Measurements from ENCODE around the gene SFTA2.
A peak's percentile ranks its signal among the peaks of the same experiment; 100 is the strongest.

SFTA2 gene

DNA sequence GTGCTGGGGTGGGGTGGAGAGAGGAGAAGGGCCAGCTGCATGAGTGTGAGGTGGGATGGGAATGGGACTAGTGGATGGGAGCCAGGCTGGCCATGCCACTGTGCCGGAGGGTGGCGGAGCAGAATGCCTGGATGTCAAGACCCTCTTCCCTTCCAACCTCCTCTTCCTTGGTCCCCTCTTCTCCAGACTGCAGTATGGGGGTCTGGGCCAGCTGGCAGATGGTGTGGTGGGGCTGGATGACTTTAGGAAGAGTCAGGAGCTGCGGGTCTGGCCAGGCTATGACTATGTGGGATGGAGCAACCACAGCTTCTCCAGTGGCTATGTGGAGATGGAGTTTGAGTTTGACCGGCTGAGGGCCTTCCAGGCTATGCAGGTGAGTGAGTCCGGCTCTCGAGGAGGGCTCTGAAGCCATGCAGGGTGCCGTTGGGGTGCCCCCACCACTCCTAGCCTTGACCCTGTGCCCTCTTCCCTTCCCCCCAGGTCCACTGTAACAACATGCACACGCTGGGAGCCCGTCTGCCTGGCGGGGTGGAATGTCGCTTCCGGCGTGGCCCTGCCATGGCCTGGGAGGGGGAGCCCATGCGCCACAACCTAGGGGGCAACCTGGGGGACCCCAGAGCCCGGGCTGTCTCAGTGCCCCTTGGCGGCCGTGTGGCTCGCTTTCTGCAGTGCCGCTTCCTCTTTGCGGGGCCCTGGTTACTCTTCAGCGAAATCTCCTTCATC lies 40.0 kb downstream of the SFTA2 start:
- H3K4me3 Mint-ChIP-seq: no peak overlapping the region
- ATAC-seq (no peak), DNase-seq (no peak)
- H3K9me3 Mint-ChIP-seq: no peaks in the 10 kb centered on the region
- H3K27me3 Mint-ChIP-seq: no peaks in the 10 kb centered on the region
- H3K27ac Mint-ChIP-seq: no peak overlapping the region
- H3K4me1 Mint-ChIP-seq: no peaks in the 10 kb centered on the region

DNA sequence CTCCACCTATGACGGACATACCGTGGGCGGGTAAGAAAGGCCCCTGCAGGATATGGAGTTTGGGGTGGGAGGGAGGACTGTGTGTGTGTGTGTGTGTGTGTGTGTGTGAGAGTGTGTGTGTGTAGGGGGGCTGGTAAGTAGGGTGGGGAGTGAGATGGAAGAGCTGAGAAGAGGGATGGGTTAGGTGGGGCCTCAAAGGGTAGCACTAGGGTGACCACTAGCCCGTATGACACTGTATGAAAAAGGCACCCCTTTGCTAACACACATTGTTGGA lies 40.6 kb downstream of the SFTA2 start:
- Mint-ChIP-seq H3K27me3 (no peaks in the 10 kb centered on the region), H3K4me1 (peaks cover 5% of the 10 kb centered on the region), H3K4me3 (no peak overlapping the region), H3K9me3 (no peaks in the 10 kb centered on the region), H3K27ac (no peak overlapping the region)
- ATAC-seq: no peak
- no peak for DNase-seq

DNA sequence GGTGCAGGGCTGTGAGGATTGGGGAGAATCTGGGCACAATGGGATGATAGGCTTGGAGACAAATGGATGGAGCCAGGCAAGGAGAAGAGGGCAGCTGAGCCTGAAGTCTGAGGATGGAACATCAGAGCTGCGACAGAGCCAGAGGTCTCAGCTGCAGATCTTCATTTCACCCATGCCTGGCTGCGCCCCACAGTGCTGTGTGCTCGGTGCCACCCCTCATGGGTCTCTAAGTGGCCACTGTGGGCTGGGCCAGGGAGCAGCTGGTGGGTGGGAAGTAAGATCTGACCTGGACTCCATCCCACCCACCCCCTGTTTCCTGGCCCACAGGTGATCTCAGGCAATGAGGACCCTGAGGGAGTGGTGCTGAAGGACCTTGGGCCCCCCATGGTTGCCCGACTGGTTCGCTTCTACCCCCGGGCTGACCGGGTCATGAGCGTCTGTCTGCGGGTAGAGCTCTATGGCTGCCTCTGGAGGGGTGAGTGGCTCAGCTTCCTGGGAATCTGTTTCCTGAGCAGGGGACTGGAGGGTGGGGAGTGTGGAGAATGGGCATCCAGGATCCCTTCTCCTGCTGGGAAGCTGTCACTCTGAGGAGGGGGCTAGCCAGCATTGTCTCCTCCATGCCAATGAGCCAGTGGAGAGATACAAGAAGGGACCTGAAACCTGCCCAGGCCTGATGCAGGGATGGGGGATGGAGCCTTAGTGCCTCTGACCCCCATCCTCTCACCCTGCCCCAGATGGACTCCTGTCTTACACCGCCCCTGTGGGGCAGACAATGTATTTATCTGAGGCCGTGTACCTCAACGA lies 41.1 kb downstream of the SFTA2 start:
- no peak overlapping the region for H3K27ac Mint-ChIP-seq
- H3K9me3 Mint-ChIP-seq: no peaks in the 10 kb centered on the region
- H3K4me3 Mint-ChIP-seq: no peak overlapping the region
- no peak for DNase-seq
- H3K27me3 Mint-ChIP-seq: no peaks in the 10 kb centered on the region
- peaks cover 11% of the 10 kb centered on the region for H3K4me1 Mint-ChIP-seq
- peak; percentile 23 for ATAC-seq

GRCh38 chr6:30889921-30890645 lies 41.9 kb downstream of the SFTA2 start:
- no peak overlapping the region for H3K27ac Mint-ChIP-seq
- DNase-seq (no peak), ATAC-seq (no peak)
- H3K4me3 Mint-ChIP-seq: no peak overlapping the region
- H3K27me3 Mint-ChIP-seq: no peaks in the 10 kb centered on the region
- H3K4me1 Mint-ChIP-seq: peaks cover 18% of the 10 kb centered on the region
- no peaks in the 10 kb centered on the region for H3K9me3 Mint-ChIP-seq

DNA sequence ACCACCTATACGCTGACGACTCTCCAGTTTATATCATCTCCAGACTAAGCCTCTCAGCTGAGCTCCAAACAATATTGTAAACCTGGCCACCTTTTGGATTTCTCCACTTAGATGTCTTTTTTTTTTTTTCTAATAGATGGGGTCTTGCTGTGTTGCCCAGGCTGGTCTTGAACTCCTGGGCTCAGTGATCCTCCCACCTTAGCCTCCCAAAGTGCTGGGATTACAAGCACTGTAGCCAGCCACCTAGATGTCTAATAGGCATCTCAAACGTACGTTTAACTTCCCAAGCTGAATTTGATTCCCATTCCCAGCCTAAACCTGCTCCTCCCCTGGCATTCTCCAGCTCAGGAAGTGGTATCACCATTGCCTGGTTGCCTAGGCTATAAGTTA lies 42.5 kb downstream of the SFTA2 start:
- Mint-ChIP-seq H3K27ac (no peak overlapping the region), H3K27me3 (no peaks in the 10 kb centered on the region), H3K4me1 (peaks cover 22% of the 10 kb centered on the region), H3K9me3 (no peaks in the 10 kb centered on the region), H3K4me3 (no peak overlapping the region)
- DNase-seq (no peak), ATAC-seq (no peak)

DNA sequence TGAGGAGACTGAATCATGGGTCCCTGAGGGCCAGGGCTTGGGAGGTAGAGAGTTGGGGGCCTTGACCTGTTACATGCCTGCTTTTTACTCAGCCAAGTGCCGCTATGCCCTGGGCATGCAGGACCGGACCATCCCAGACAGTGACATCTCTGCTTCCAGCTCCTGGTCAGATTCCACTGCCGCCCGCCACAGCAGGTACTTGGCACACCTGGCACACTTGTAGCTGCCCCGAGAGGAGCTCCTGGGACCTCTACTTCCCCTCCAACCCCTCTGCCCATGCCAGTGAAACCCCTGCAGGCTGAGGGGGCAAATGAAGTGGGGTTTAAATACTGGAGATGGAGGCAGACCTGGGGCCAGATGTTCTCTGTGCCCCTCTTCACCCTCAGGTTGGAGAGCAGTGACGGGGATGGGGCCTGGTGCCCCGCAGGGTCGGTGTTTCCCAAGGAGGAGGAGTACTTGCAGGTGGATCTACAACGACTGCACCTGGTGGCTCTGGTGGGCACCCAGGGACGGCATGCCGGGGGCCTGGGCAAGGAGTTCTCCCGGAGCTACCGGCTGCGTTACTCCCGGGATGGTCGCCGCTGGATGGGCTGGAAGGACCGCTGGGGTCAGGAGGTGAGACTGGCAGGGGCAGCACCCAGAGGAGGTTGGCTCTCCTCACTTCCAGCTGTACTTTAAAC lies 43.0 kb downstream of the SFTA2 start:
- peaks cover 22% of the 10 kb centered on the region for H3K4me1 Mint-ChIP-seq
- H3K27ac Mint-ChIP-seq: no peak overlapping the region
- no peaks in the 10 kb centered on the region for H3K27me3 Mint-ChIP-seq
- H3K9me3 Mint-ChIP-seq: no peaks in the 10 kb centered on the region
- no peak overlapping the region for H3K4me3 Mint-ChIP-seq
- ATAC-seq (no peak), DNase-seq (no peak)

- H3K4me1 Mint-ChIP-seq: peaks cover 30% of the 10 kb centered on the region
- DNase-seq: no peak
- H3K4me3 Mint-ChIP-seq: no peak overlapping the region
- no peak for ATAC-seq
- H3K27me3 Mint-ChIP-seq: no peaks in the 10 kb centered on the region
- H3K27ac Mint-ChIP-seq: no peak overlapping the region
- H3K9me3 Mint-ChIP-seq: no peaks in the 10 kb centered on the region
These were observed 43.8 kb downstream of the SFTA2 start for GRCh38 chr6:30887901-30888815.

DNA sequence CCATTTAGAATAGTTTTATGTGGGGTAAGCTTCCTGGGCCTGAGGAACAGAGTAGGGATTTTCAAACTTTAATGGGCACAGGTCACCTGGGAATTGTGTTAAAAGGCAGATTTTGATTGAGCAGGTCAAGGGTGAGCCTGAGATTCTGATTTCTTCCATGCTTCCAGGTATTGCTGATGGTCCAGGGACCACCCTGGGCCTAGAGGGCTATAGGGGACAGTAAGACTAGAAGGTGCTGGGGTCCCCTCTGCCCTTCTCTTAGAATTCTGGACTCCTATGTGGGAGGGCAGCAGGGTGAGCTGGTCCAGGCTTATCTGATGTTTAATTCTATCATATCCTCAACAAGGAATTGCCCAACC lies 45.1 kb downstream of the SFTA2 start:
- H3K27me3 Mint-ChIP-seq: no peaks in the 10 kb centered on the region

GRCh38 chr6:30885999-30886896 lies 45.7 kb downstream of the SFTA2 start:
- peak overlapping the region; percentile 79 to 82 for H3K4me3 Mint-ChIP-seq
- H3K9me3 Mint-ChIP-seq: no peaks in the 10 kb centered on the region
- ATAC-seq (peak; percentile 46), DNase-seq (peak in 1 of 2 donors; percentile 15)
- no peaks in the 10 kb centered on the region for H3K27me3 Mint-ChIP-seq
- peaks cover 39% of the 10 kb centered on the region for H3K4me1 Mint-ChIP-seq
- H3K27ac Mint-ChIP-seq: peak overlapping the region in 1 of 2 donors; percentile 61

More for the DNA sequence above, 45.1 kb downstream of the SFTA2 start:
- DNase-seq (no peak), ATAC-seq (no peak)
- H3K4me3 Mint-ChIP-seq: no peak overlapping the region
- no peaks in the 10 kb centered on the region for H3K9me3 Mint-ChIP-seq
- peak overlapping the region in 1 of 2 donors; percentile 10 for H3K27ac Mint-ChIP-seq
- H3K4me1 Mint-ChIP-seq: peaks cover 39% of the 10 kb centered on the region

DNA sequence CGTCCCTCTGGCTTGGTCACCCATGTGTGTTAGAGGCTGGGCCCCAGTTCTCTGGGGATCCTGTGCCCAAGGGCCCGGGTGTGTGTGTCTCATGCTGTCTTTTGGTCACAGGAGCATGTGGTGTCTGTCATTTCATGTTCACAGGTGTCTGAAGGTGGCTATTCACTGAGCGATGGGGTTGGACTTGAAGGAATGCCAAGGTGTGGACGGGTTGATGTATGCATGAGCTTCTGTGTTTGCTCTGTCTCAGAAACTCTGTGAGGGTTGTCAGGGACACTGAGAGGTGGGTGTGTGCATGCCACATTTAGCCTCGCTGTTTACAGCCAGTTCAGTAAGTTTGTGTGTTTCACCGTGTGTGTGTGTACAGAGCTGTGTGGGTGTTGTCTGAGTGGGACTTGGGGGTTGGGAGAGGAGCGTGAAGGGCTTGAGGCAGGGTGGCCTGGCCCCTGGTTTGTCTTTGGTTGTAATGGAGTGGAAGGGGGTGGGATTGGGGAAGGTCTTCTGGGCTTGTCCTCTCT lies 46.4 kb downstream of the SFTA2 start:
- Mint-ChIP-seq H3K27me3 (no peaks in the 10 kb centered on the region), H3K27ac (peak overlapping the region; percentile 61), H3K4me3 (peak overlapping the region; percentile 79 to 82), H3K9me3 (no peaks in the 10 kb centered on the region), H3K4me1 (peaks cover 39% of the 10 kb centered on the region)
- no peak for ATAC-seq
- DNase-seq: no peak

DNA sequence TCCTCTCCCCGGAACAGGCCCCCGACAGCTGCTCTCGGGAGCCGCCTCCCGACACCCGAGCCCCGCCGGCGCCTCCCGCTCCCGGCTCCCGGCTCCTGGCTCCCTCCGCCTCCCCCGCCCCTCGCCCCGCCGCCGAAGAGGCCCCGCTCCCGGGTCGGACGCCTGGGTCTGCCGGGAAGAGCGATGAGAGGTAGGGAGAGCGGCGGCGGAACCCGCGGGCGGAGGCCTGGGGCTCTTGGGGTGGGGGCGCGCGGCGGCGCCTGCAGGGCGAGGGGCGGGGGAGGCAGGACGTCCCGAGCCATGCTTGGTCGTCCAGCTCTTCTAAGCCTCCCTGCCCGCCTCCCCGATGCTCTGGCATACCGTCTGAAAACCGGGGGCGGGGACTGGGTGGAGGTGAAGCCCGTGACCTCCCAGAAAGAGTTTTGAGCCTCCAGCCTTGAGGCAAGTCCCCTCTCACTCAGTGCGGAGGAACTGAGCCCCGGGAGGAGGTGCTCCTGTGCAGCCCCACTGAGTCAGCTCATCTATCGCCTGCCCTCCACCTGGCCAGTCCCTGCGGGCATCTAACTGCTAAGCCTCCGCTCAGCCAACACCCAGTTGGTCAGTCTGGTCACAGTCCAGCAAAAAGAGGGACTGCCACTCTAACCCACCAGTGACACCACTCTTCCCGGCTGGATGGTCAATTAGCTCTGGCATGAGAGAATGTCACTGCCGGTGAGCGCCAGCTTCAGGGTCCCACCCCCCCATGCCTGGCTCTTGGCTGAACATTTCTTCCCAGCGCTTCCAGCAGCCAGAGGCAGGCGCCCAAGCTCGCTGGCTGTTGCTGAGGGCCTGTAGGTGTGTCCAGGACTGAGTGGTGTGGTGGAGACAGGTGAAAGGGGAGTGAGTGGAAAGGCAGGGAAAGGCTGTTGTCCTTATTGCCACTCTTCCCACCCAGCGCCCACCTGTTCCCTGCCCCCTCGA lies 47.2 kb downstream of the SFTA2 start:
- H3K4me3 Mint-ChIP-seq: peak overlapping the region; percentile 79 to 82
- H3K27ac Mint-ChIP-seq: peak overlapping the region; percentile 61 to 75
- H3K27me3 Mint-ChIP-seq: no peaks in the 10 kb centered on the region
- DNase-seq: peak; percentile 49 to 59
- peaks cover 39% of the 10 kb centered on the region for H3K4me1 Mint-ChIP-seq
- ATAC-seq: peak; percentile 78
- no peaks in the 10 kb centered on the region for H3K9me3 Mint-ChIP-seq

DNA sequence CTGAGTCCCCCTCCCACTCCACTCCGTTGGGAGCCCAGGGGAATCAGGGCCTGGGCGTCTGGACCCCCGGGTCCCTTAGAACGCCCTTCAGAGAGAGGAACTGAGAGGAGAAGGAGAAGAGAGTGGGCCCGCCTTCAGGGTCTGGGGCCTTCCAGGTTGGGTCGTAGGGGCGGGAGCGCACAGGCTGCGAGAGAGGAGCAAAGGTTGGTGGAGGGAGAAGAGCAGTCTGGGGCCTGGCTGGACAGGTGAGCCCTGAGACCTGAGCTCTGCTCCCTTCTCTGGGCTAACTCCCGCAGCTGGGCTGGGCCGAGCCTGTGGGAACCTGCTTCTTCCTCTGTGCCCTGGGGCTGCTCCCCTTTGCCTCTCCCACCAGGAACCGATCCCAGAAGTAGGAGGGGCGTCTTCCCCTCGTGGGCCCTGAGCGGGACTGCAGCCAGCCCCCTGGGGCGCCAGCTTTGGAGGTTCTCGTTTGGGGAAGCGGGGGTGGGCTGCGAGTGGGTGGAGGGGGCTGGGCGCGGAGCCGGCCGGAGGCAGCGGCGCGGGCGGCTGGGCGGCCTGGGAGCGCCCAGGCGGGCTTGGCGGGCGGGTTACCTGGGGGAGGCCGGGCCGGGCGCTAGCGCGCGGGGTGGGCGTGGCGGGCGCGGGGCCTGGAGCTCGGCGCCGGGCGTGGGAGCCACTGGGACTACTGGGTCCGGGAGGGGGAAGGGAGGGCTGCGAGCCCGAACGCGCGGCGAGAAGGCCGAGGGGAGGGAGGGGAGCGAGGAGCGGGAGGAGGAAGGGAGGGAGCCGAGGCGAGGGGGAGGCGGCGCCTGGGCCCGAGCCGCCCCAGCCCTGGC lies 48.1 kb downstream of the SFTA2 start, which contains the start of gene DDR1:
Gene DDR1, plus strand, starts transcription at position 835 of the 836 bp plus-strand sequence. CDS start 4,211 bp downstream, outside the sequence.
- DNase-seq (peak; percentile 15 to 37), ATAC-seq (peak; percentile 73)
- Mint-ChIP-seq H3K4me1 (peaks cover 39% of the 10 kb centered on the region), H3K4me3 (peak within 1 kb of the TSS; percentile 79 to 82), H3K27ac (peak within 1 kb of the TSS; percentile 63 to 75), H3K27me3 (no peaks in the 10 kb centered on the region), H3K9me3 (no peaks in the 10 kb centered on the region)

Data from stimulated activated naive CD8-positive, alpha-beta T cell treated with anti-CD3 and anti-CD28 coated beads, Interleukin-15, amount 100 ng/mL, for 72 hours (primary cell).